LNCAP (cell line): ENCODE data around the gene OGG1.

Experiments used
- TF ChIP-seq, protein P1 (sequence below): fragments of 450-650 bp; IDR thresholded peaks from 2 replicates; pipeline ENCODE4 v1.5.1; 2017; ENCODE audit warnings: mild to moderate bottlenecking

The OGG1 gene

DNA sequence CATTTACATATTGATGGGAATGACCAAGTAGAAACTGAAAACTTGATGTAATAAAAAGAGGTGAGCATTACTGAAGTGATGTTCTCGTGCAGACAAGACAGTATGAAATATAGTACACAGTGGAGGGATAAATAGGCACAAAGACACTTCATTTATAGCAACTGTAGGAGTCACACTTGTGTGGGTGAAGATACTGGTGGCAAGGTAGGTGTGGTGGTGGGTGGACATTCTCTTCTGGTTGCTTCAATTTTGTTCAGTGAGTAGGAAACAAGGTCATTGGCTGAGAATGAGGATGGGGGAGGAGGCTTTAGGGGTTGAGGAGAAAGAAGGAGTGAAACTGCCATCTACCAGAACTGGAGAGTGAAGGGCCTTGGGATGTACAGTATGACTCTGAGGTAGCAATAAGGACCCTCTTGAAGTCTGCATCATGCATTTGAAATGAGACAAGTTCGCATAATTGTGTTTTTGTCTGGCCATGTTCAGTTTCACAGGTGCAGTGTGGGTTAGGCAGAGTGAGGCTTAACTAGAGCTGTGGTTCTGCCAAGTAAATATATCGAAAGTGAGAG, 39.5 kb upstream of the OGG1 start:
- TF ChIP-seq, protein P1, sequence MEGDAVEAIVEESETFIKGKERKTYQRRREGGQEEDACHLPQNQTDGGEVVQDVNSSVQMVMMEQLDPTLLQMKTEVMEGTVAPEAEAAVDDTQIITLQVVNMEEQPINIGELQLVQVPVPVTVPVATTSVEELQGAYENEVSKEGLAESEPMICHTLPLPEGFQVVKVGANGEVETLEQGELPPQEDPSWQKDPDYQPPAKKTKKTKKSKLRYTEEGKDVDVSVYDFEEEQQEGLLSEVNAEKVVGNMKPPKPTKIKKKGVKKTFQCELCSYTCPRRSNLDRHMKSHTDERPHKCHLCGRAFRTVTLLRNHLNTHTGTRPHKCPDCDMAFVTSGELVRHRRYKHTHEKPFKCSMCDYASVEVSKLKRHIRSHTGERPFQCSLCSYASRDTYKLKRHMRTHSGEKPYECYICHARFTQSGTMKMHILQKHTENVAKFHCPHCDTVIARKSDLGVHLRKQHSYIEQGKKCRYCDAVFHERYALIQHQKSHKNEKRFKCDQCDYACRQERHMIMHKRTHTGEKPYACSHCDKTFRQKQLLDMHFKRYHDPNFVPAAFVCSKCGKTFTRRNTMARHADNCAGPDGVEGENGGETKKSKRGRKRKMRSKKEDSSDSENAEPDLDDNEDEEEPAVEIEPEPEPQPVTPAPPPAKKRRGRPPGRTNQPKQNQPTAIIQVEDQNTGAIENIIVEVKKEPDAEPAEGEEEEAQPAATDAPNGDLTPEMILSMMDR, result no peak

DNA sequence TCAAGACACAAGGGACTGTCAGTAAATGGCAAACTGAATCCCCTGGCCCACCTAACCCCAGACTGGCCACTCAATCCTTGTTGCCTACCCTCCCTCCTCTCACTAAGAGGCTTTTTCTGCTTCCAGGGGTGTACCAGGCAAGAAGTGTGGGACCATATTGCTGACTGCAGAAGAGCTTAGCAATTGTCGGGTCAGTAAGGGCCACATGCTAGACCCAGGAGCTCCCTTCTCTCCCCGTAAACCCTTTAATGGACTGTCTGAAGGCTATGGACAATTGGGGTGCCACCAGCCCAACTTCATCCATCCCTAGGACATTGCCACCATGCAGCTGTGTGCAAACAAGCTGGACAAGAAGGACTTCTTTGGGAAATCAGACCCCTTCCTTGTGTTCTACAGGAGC, 37.3 kb upstream of the OGG1 start:
- TF ChIP-seq, protein P1, result no peak

- TF ChIP-seq, protein P1, result no peak
Observed at GRCh38 chr3:9713142-9713541, 36.6 kb upstream of the OGG1 start.

DNA sequence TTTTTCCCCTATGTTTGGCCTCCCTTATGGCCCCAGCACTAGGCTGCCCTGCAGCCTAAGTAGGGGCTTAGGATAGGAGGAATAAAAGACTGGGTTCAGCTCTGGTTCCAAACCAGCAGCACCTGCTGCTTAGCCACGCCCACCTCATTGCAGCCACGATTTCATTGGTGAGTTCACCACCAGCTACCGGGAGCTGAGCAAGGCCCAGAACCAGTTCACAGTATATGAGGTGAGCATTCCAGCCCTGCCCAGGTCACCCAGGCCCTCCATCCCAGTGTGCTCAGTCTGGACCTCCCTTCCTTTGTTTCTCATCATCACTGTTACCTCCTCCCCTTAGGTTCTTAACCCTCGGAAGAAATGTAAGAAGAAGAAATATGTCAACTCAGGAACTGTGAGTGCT, 34.6 kb upstream of the OGG1 start:
- TF ChIP-seq, protein P1, result no peak

GRCh38 chr3:9715764-9716437, 33.9 kb upstream of the OGG1 start:
- TF ChIP-seq, protein P1, result peak; percentile 92

DNA sequence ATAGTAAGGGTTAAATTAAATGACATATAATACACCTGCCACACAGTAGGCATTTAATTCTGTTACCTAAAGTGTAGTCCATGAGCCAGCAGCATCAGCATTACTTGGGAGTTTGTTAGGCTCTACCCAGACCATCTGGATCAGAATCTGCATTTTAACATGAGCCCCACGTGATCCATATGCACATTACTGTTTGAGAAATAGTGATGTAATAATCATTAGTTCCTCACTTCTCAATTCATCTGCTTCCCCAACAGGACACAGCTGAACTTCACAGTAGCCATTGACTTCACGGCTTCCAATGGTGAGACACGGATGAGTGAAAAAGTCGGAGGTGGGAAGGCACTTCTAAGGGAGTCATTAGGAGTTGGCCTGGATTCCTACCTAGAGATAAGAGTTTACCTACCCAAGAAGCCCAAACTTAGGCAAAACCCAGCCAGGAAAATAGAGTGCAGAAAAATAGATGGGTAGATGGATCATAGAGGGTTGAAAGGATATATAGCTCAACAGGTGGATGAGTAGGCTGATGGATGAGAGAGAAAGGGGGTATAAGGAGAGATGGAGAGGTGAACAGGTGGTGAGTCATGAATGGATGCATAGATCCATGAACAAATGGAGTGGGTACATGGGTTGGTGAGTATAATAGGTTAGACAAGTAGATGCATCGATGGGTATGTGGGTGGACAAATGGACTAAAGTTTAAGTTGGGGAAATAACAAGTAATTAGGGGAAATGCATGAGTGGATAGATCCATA, 32.8 kb upstream of the OGG1 start:
- TF ChIP-seq, protein P1, result no peak

DNA sequence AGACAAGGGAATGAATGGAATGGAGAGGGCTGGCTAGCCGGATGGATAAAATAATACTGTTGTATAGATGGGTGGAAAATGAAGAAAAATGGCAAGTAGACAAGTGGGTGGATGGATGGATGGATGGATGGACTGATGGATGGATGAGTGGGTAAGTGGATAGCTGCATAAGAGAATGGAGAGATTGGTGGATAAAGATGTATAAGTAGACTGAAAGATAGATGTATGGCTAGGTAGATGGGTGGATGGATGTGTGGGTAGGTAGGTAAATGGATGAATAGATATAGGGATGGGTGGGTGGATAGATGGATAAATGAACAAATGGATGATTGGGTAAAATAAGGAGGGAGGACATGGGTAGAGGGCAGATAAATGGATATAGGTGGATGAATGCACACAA, 32.2 kb upstream of the OGG1 start:
- TF ChIP-seq, protein P1, result no peak
